ENCODE results near the gene CCDC188. TPM values are rescaled to one million over a fixed set of nuclear protein-coding genes. Genes with fewer than 3 reads are reported as not detected.

Gene CCDC188
- total RNA-seq, 1 experiment from 2014 or later, result not detected

DNA sequence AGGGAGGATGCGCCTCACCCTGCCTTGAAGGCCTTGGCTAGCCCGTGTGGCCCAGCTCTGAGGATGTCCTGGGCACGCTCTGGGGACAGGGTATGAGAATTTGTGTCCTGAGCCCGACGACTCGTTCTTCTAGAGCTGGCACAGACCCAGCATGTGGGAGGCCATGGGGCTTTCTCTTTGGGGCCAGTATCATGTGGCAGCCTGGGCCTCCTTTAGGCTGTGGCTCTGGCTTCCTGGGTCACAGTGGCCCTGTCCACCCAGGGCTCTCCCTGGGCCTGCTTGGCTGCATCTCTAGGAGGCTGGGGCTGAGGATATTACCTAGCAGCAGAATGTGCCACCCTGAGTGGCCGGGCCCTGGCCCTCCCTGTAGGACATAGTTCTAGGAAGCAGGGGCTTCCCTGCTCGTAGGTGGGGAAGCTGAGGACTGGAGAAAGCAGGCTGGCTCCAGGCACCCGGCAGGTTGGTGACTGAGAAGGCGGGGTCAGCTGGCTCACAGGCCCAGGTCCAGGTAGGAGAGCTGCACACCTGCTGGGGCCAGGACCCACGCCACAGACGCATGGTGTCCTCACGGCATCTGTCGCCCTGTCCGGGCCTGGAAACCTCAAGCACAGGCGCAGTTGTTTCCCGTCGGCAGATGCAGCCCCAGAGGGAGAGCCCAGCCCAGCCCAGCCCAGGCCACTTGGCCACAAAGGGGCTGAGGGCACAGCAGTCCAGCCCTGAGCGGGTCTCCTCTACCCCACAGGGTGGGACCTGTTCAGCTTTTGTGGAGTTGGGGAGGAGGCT, 6.8 kb downstream of the CCDC188 start:
- no peak overlapping the region for H4K8ac ChIP-seq (replicated peaks; ENCODE audit: insufficient read length, low read depth, low read length)
- H3K27me3 ChIP-seq (ENCODE audit: insufficient read depth, low read length), result no peaks in the 10 kb centered on the region
- no peak overlapping the region for H3K4me3 Mint-ChIP-seq
- no peak overlapping the region for H2BK5ac ChIP-seq (ENCODE audit: insufficient read length, low read length)
- no CpG with 5 or more reads among the region's 19 CpGs for WGBS (ENCODE audit: extremely low coverage, insufficient read length, low lambda C conversion rate)
- H3K79me2 ChIP-seq (ENCODE audit: insufficient read depth, low read length), result no peaks in the 10 kb centered on the region
- no peak overlapping the region for H2BK120ac ChIP-seq (ENCODE audit: low read depth, low read length, poor library complexity, severe bottlenecking)
- DNase-seq, result no peak
- H2AK5ac ChIP-seq (ENCODE audit: insufficient read length, low read length), result no peak overlapping the region
- no peaks in the 10 kb centered on the region for H3K4me1 ChIP-seq (ENCODE audit: insufficient read depth, low read length)
- H3K23me2 ChIP-seq (ENCODE audit: insufficient read length, low read depth, low read length, poor library complexity, severe bottlenecking), result no peaks in the 10 kb centered on the region
- H3K56ac ChIP-seq (ENCODE audit: insufficient read length, low read depth, low read length), result no peak overlapping the region
- no peaks in the 10 kb centered on the region for H3K9me3 Mint-ChIP-seq
- H3T11ph ChIP-seq (ENCODE audit: low read length), result no peak overlapping the region
- H2BK15ac ChIP-seq (ENCODE audit: low read depth, low read length), result no peak overlapping the region
- H2BK12ac ChIP-seq (ENCODE audit: insufficient read length, low read depth, low read length), result no peak overlapping the region
- no peak overlapping the region; a peak in 1 of 7 replicates for H3K27ac Mint-ChIP-seq
- H3K9ac ChIP-seq (ENCODE audit: extremely low read depth, insufficient read length, low read length), result no peak overlapping the region
- no peak overlapping the region for H3K23ac ChIP-seq (ENCODE audit: insufficient read length, low read depth, low read length)
- H3K36me3 Mint-ChIP-seq (ENCODE audit: insufficient read depth in 1 of 3, low read depth in 3 of 3), result no peaks in the 10 kb centered on the region; a peak in 3 of 7 replicates
- H3K27me3 Mint-ChIP-seq (ENCODE audit: low read depth), result no peaks in the 10 kb centered on the region
- H3K27ac ChIP-seq (ENCODE audit: insufficient read length, low read depth, low read length), result no peak overlapping the region
- H4K20me1 ChIP-seq (ENCODE audit: control insufficient read depth, insufficient read depth, insufficient read length), result no peaks in the 10 kb centered on the region
- H2BK20ac ChIP-seq (ENCODE audit: low read depth, low read length, poor library complexity, severe bottlenecking), result no peak overlapping the region
- H3K18ac ChIP-seq (ENCODE audit: insufficient read length, low read depth, low read length), result no peak overlapping the region
- H3K9me3 ChIP-seq (ENCODE audit: control insufficient read depth, low read depth, low read length), result no peaks in the 10 kb centered on the region
- H2AFZ ChIP-seq (ENCODE audit: low read length), result no peak overlapping the region
- H3K4me1 Mint-ChIP-seq, result no peaks in the 10 kb centered on the region
- H3K14ac ChIP-seq (ENCODE audit: insufficient read depth, low read length), result no peak overlapping the region
- no peak overlapping the region for H4K91ac ChIP-seq (ENCODE audit: insufficient read length, low read depth, low read length)
- H3K4me2 ChIP-seq (ENCODE audit: insufficient read depth, insufficient read length, low read length), result no peak overlapping the region
- no peaks in the 10 kb centered on the region for H3K79me1 ChIP-seq (ENCODE audit: insufficient read depth, low read depth, low read length, poor library complexity, severe bottlenecking)
- no peak overlapping the region for H3K4ac ChIP-seq (ENCODE audit: low read depth, low read length)
- TF ChIP-seq, protein P1, sequence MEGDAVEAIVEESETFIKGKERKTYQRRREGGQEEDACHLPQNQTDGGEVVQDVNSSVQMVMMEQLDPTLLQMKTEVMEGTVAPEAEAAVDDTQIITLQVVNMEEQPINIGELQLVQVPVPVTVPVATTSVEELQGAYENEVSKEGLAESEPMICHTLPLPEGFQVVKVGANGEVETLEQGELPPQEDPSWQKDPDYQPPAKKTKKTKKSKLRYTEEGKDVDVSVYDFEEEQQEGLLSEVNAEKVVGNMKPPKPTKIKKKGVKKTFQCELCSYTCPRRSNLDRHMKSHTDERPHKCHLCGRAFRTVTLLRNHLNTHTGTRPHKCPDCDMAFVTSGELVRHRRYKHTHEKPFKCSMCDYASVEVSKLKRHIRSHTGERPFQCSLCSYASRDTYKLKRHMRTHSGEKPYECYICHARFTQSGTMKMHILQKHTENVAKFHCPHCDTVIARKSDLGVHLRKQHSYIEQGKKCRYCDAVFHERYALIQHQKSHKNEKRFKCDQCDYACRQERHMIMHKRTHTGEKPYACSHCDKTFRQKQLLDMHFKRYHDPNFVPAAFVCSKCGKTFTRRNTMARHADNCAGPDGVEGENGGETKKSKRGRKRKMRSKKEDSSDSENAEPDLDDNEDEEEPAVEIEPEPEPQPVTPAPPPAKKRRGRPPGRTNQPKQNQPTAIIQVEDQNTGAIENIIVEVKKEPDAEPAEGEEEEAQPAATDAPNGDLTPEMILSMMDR (conservative IDR thresholded peaks at IDR 0.05), result no peak
- H4K5ac ChIP-seq (ENCODE audit: insufficient read length, low read depth, low read length), result no peak overlapping the region

All from H9 (cell line).